HCT116 (cell line): ENCODE measurements around the gene ESR1. TPM values are rescaled to one million over a fixed set of nuclear protein-coding genes. Genes with fewer than 3 reads are reported as not detected.

Source experiments
- ATAC-seq: fragments of 200-7000 bp; cut with Tn5 transposase; 2 replicates; pipeline ENCODE4 v1.9.1; 2020; ENCODE audit warnings: mild to moderate bottlenecking, moderate library complexity
- BruUV-seq: library from RNA; stranded (reverse); fragments of 400-500 nt; replicated peaks from 2 replicates; lab custom pipeline; 2021; lab: Mats Ljungman, UMichigan
- CTCF ChIA-PET: fragments of 300-600 bp; sonication (Branson Sonifier 250); formaldehyde crosslinking; loops from one replicate; lab custom pipeline; 2021; ENCODE audit warnings: antibody characterized with exemption; lab: Charles Lee
- POLR2A ChIA-PET: fragments of 300-600, 350-600 bp; sonication (Branson Sonifier 250); formaldehyde crosslinking; loops from one replicate; lab custom pipeline; 2021; ENCODE audit warnings: antibody characterized with exemption; lab: Charles Lee
- RAD21 ChIA-PET, 2 experiments: fragments of 300-600 bp; sonication (Branson Sonifier 250); formaldehyde crosslinking; loops; one replicate each; lab custom pipeline; 2023; ENCODE audit warnings: low total read pairs in 2 of 2; ENCODE audit not compliant: uncharacterized antibody in 2 of 2, unreplicated experiment in 2 of 2, low non-redundant PET in 1 of 2; lab: Charles Lee
- DNase-seq: peaks from one replicate; pipeline ENCODE4 v3.0.0-alpha.2; 2010; ENCODE audit warnings: low read depth, low spot score
- H2AFZ ChIP-seq: fragments of 200-600 bp; shearing (Covaris generic), sonication (generic); 2 replicates; pipeline ENCODE4 v1.6.1; 2017; ENCODE audit warnings: low read depth, mixed run types, mixed read lengths, antibody characterized with exemption, low read length; ENCODE audit not compliant: poor library complexity, severe bottlenecking
- H3K27ac ChIP-seq: 2 replicates; pipeline ENCODE4 v1.5.1; 2012; ENCODE audit warnings: low read depth, low read length
- H3K27me3 ChIP-seq: fragments of 200-600 bp; sonication (generic); 2 replicates; pipeline ENCODE4 v1.6.1; 2016; ENCODE audit warnings: mixed run types, low read length, mixed read lengths; ENCODE audit not compliant: insufficient read depth
- H3K36me3 ChIP-seq, 2 experiments: fragments of 200-500 bp in 1 of 2; fragments of 200-600 bp in 1 of 2; sonication (Bioruptor generic) in 1 of 2; sonication (generic) in 1 of 2; 2 replicates each; pipeline versions ENCODE4 v1.5.1 to v1.6.1; 2014 to 2016; ENCODE audit warnings: low read length in 2 of 2, inconsistent platforms in 1 of 2, mixed read lengths in 1 of 2, mixed run types in 1 of 2; ENCODE audit not compliant: insufficient read depth in 2 of 2, control insufficient read depth in 1 of 2
- H3K4me1 ChIP-seq, 2 experiments: fragments of 200-600 bp in 1 of 2; sonication (generic) in 1 of 2; 2 replicates each; pipeline versions ENCODE4 v1.5.1 to v1.6.1; 2012 to 2017; ENCODE audit warnings: low read length in 2 of 2, inconsistent platforms in 1 of 2, mild to moderate bottlenecking in 1 of 2, mixed read lengths in 1 of 2, mixed run types in 1 of 2, moderate library complexity in 1 of 2; ENCODE audit not compliant: insufficient read depth in 2 of 2, control insufficient read depth in 1 of 2
- H3K4me2 ChIP-seq: fragments of 200-600 bp; sonication (generic); 2 replicates; pipeline ENCODE4 v1.6.1; 2017; ENCODE audit warnings: mixed run types, low read length, mixed read lengths
- H3K4me3 ChIP-seq, 2 experiments: fragments of 200-600 bp in 1 of 2; sonication (generic) in 1 of 2; replicated peaks in 1 of 2; 2 replicates each; pipeline ENCODE4 v1.5.1; 2011 to 2016; ENCODE audit warnings: low read length in 2 of 2, control low read depth in 1 of 2, low read depth in 1 of 2, mild to moderate bottlenecking in 1 of 2, mixed read lengths in 1 of 2, mixed run types in 1 of 2
- H3K79me2 ChIP-seq: fragments of 200-600 bp; sonication (generic); 2 replicates; pipeline ENCODE4 v1.6.1; 2017; ENCODE audit warnings: mild to moderate bottlenecking, mixed run types, low read length, moderate library complexity, mixed read lengths; ENCODE audit not compliant: insufficient read depth
- H3K9ac ChIP-seq: fragments of 200-600 bp; sonication (generic); 2 replicates; pipeline ENCODE4 v1.6.1; 2016; ENCODE audit warnings: low read length, mixed read lengths
- H3K9me2 ChIP-seq: fragments of 200-600 bp; sonication (generic), shearing (Covaris generic); 2 replicates; pipeline ENCODE4 v1.6.1; 2017; ENCODE audit warnings: mixed run types, mild to moderate bottlenecking, moderate library complexity; ENCODE audit not compliant: insufficient read depth
- H3K9me3 ChIP-seq, 2 experiments: fragments of 200-500 bp in 1 of 2; fragments of 200-600 bp in 1 of 2; sonication (Bioruptor generic) in 1 of 2; sonication (generic) in 1 of 2; 2 replicates each; pipeline ENCODE4 v1.6.1; 2014 to 2017; ENCODE audit warnings: low read length in 2 of 2, mixed read lengths in 2 of 2, inconsistent platforms in 1 of 2, low read depth in 1 of 2, mild to moderate bottlenecking in 1 of 2, mixed run types in 1 of 2, moderate library complexity in 1 of 2; ENCODE audit not compliant: control insufficient read depth in 1 of 2, insufficient read depth in 1 of 2
- H4K20me1 ChIP-seq: fragments of 200-600 bp; sonication (generic), shearing (Covaris generic); 2 replicates; pipeline ENCODE4 v1.6.1; 2017; ENCODE audit warnings: mixed run types, mild to moderate bottlenecking, moderate library complexity; ENCODE audit not compliant: insufficient read depth
- CBX3 ChIP-seq: IDR thresholded peaks from 2 replicates; pipeline ENCODE4 v1.6.1; 2012; ENCODE audit warnings: low read depth
- CEBPB ChIP-seq: IDR thresholded peaks from 2 replicates; pipeline ENCODE4 v1.6.1; 2012; ENCODE audit warnings: low read depth
- CTCF ChIP-seq, 3 experiments: fragments of 200-600 bp in 1 of 3; sonication (generic) in 1 of 3; IDR thresholded peaks in 2 of 3; conservative IDR thresholded peaks in 1 of 3; 2 replicates each; pipeline ENCODE4 v1.5.1; 2012 to 2017; ENCODE audit warnings: low read depth in 2 of 3, low read length in 2 of 3, antibody characterized with exemption in 1 of 3, borderline replicate concordance in 1 of 3, control low read depth in 1 of 3, mild to moderate bottlenecking in 1 of 3, mixed read lengths in 1 of 3, mixed run types in 1 of 3, moderate library complexity in 1 of 3; ENCODE audit not compliant: insufficient read depth in 1 of 3
- EGR1 ChIP-seq: IDR thresholded peaks from 2 replicates; pipeline ENCODE4 v1.6.1; 2012; ENCODE audit warnings: low read depth
- EZH2phosphoT487 ChIP-seq: fragments of 200-600 bp; IDR thresholded peaks from 2 replicates; pipeline ENCODE4 v1.6.1; 2018; ENCODE audit warnings: antibody characterized with exemption, borderline replicate concordance
- POLR2AphosphoS5 ChIP-seq: IDR thresholded peaks from 2 replicates; pipeline ENCODE4 v1.6.1; 2011; ENCODE audit warnings: mild to moderate bottlenecking, low read depth, low read length, moderate library complexity
- SRF ChIP-seq: IDR thresholded peaks from 2 replicates; pipeline ENCODE4 v1.6.1; 2012; ENCODE audit warnings: low read depth
- TCF7L2 ChIP-seq: IDR thresholded peaks from 2 replicates; pipeline ENCODE4 v1.7.0; 2011; ENCODE audit warnings: borderline replicate concordance, inconsistent platforms; ENCODE audit not compliant: insufficient read depth, insufficient read length; ENCODE audit errors: extremely low read depth
- ZFX ChIP-seq: fragments of 450-650 bp; IDR thresholded peaks from 2 replicates; pipeline ENCODE4 v1.6.1; 2017
- ZNF274 ChIP-seq: fragments of 200-500 bp; sonication (Bioruptor generic); IDR thresholded peaks from 2 replicates; pipeline ENCODE4 v1.6.1; 2014; ENCODE audit warnings: mild to moderate bottlenecking, low read depth, low read length, inconsistent platforms
- intact Hi-C: fragments of 100-400 bp; cut with micrococcal nuclease; formaldehyde crosslinking; loops from 2 replicates; pipeline ENCODE4 v1.10.0; 2022
- total RNA-seq: library from RNA; stranded (reverse); gene quantifications from one replicate; pipeline ENCODE4 v1.2.1, GENCODE V29; 2021; ENCODE audit not compliant: unreplicated experiment
- TF ChIP-seq, protein P1 (sequence below): IDR thresholded peaks from 2 replicates; pipeline ENCODE4 v1.6.1; 2011; ENCODE audit warnings: mild to moderate bottlenecking, low read length, moderate library complexity; ENCODE audit not compliant: insufficient replicate concordance; ENCODE audit errors: extremely low read depth
- TF ChIP-seq, protein P2 (sequence below): IDR thresholded peaks from 2 replicates; pipeline ENCODE4 v1.6.1; 2012
- TF ChIP-seq, protein P3 (sequence below): IDR thresholded peaks from 2 replicates; pipeline ENCODE4 v1.6.1; 2012; ENCODE audit warnings: low read depth

The ESR1 gene
- total RNA-seq, 1 experiment from 2014 or later = 0.17 TPM

DNA sequence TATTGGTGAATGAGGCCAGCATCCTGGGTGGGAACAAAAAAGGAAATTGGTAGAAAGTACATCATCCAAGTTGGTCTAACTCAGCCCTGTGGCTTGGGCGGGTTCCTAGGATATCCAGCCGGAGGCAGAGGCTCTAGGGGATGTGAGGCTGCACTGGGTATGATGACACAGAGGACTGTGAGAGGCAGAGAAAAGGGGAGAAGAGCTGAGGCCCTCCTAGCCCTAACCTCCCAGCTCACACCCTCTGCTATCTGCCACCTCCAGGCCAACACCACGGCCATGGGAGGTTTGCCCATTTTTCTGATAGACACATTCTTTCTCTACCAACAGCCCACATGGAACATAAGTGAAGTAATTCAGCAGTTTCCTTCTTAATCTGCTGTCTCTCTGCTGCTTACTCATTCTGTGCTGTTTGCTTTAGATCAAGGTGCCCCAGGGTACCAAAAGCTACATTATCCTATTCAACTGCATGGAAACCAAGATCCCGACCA lies 284.4 kb downstream of the ESR1 start:
- Histone ChIP-seq H3K9me3 (no peaks in the 10 kb centered on the region), H3K27ac (no peak overlapping the region), H3K4me3 (no peak overlapping the region), H3K9ac (no peak overlapping the region), H2AFZ (no peak overlapping the region), H3K9me2 (no peaks in the 10 kb centered on the region; the same call in 1 of the 2 replicates), H3K27me3 (no peaks in the 10 kb centered on the region), H3K36me3 (no peaks in the 10 kb centered on the region), H3K4me1 (peaks cover 4 to 36% of the 10 kb centered on the region in 2 experiments; a peak in 3 of 4 replicates), H3K4me2 (no peak overlapping the region), H4K20me1 (no peaks in the 10 kb centered on the region), H3K79me2 (no peaks in the 10 kb centered on the region)
- CTCF ChIA-PET = no interaction called here
- no peak for ATAC-seq
- TF ChIP-seq, protein P1, sequence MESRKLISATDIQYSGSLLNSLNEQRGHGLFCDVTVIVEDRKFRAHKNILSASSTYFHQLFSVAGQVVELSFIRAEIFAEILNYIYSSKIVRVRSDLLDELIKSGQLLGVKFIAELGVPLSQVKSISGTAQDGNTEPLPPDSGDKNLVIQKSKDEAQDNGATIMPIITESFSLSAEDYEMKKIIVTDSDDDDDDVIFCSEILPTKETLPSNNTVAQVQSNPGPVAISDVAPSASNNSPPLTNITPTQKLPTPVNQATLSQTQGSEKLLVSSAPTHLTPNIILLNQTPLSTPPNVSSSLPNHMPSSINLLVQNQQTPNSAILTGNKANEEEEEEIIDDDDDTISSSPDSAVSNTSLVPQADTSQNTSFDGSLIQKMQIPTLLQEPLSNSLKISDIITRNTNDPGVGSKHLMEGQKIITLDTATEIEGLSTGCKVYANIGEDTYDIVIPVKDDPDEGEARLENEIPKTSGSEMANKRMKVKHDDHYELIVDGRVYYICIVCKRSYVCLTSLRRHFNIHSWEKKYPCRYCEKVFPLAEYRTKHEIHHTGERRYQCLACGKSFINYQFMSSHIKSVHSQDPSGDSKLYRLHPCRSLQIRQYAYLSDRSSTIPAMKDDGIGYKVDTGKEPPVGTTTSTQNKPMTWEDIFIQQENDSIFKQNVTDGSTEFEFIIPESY = no peak
- no peak for TF ChIP-seq CTCF (IDR thresholded peaks at IDR 0.05 in 2 of 3, conservative IDR thresholded peaks at IDR 0.05 in 1 of 3; ENCODE audit: borderline replicate concordance in 1 of 3, insufficient read depth in 1 of 3, low read depth in 2 of 3, low read length in 2 of 3)
- no peak for TF ChIP-seq CBX3
- TF ChIP-seq, protein P2, sequence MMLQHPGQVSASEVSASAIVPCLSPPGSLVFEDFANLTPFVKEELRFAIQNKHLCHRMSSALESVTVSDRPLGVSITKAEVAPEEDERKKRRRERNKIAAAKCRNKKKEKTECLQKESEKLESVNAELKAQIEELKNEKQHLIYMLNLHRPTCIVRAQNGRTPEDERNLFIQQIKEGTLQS = no peak
- TF ChIP-seq ZNF274 = no peak
- no peak for TF ChIP-seq CEBPB
- TF ChIP-seq EGR1 = no peak
- no peak for TF ChIP-seq TCF7L2
- no peak for TF ChIP-seq EZH2phosphoT487
- TF ChIP-seq, protein P3, sequence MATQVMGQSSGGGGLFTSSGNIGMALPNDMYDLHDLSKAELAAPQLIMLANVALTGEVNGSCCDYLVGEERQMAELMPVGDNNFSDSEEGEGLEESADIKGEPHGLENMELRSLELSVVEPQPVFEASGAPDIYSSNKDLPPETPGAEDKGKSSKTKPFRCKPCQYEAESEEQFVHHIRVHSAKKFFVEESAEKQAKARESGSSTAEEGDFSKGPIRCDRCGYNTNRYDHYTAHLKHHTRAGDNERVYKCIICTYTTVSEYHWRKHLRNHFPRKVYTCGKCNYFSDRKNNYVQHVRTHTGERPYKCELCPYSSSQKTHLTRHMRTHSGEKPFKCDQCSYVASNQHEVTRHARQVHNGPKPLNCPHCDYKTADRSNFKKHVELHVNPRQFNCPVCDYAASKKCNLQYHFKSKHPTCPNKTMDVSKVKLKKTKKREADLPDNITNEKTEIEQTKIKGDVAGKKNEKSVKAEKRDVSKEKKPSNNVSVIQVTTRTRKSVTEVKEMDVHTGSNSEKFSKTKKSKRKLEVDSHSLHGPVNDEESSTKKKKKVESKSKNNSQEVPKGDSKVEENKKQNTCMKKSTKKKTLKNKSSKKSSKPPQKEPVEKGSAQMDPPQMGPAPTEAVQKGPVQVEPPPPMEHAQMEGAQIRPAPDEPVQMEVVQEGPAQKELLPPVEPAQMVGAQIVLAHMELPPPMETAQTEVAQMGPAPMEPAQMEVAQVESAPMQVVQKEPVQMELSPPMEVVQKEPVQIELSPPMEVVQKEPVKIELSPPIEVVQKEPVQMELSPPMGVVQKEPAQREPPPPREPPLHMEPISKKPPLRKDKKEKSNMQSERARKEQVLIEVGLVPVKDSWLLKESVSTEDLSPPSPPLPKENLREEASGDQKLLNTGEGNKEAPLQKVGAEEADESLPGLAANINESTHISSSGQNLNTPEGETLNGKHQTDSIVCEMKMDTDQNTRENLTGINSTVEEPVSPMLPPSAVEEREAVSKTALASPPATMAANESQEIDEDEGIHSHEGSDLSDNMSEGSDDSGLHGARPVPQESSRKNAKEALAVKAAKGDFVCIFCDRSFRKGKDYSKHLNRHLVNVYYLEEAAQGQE = no peak
- no peak for TF ChIP-seq SRF
- TF ChIP-seq POLR2AphosphoS5 = no peak
- TF ChIP-seq ZFX = no peak
- BruUV-seq = no TSS peak
- RAD21 ChIA-PET = no interaction called here
- no peak for DNase-seq
- intact Hi-C loops = no loop called here
- POLR2A ChIA-PET = no interaction called here
